Measurements from ENCODE around the gene KRTAP10-5. TPM values are rescaled to one million over a fixed set of nuclear protein-coding genes. Genes with fewer than 3 reads are reported as not detected.
A peak's percentile ranks its signal among the peaks of the same experiment; 100 is the strongest.

The KRTAP10-5 gene
- total RNA-seq, 1 donor: not detected

DNA sequence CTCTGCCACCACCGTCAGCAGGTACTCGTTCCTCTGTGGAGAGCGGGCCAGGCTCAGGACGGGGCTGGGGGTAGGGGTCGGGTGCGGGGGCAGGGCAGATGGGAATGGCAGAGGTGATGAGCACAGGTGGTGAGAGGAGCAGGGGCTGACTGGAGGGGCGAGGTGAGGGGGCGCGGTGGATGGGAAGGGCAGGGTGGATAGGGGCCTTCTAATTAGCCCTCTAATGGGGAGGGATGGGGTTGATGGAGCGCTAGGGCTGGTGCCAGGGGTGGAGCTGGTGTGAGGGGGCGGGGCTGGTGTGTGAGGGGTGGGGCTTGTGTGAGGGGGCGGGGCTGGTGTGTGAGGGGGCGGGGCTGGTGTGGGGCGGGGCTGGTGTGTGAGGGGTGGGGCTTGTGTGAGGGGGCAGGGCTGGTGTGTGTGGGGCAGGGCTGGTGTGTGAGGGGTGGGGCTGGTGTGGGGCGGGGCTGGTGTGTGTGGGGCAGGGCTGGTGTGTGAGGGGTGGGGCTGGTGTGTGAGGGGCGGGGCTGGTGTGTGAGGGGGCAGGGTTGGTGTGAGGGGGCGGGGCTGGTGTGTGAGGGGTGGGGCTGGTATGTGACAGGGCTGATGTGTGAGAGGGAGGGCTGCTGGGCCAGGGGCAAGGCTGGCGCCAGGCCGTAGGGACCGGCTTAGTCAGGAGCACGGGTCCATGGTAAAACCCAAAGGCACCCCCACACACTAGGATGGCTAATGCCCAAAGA is 46.3 kb downstream of the KRTAP10-5 start:
- TF ChIP-seq CTCF (IDR thresholded peaks at IDR 0.05; ENCODE audit: extremely low read depth, low read depth, low read length): no peak
- H3K4me3 ChIP-seq (ENCODE audit: insufficient read depth, low read length): no peak overlapping the region

DNA sequence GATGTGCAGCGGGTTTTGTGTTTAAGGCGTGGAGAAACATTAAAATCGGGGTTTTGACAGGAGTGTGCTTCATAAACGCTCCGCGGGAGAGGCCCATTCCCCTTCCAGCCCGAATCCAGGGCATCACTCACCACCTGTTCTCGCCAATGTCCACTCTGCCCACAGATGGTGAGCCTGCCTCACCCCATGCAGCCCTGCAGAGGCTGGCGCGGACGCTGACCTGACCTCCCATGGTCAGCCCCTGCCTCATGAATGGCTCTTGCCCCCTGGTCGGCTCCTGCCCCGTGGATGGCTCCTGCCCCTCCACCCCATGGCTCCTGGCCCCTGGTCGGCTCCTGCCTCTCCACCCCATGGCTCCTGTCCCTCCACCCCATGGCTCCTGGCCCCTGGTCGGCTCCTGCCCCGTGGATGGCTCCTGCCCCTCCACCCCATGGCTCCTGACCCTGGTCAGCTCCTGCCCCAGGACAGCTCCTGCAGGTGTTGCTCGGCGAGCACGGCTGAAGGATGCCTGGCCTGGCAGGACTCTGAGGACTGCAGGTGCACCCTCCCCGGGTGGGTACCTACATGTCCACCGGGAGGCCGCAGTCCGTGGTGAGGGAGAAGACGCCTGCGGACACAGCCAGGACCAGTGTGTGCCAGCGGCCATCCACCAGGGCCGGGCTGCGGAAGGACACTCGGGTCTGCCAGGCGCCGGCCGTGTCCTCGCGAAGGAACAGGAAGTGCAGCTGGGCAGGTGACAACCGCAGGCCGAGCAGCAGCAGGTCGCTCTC is 47.1 kb downstream of the KRTAP10-5 start:
- H3K36me3 ChIP-seq (ENCODE audit: insufficient read depth, low read length): no peaks in the 10 kb centered on the region
- no peaks in the 10 kb centered on the region for H3K27me3 ChIP-seq (ENCODE audit: insufficient read depth, low read length)
- peak; percentile 76 for DNase-seq (ENCODE audit: insufficient read length, low spot score, missing footprints)
- no peaks in the 10 kb centered on the region for H4K20me1 ChIP-seq (ENCODE audit: insufficient read depth, low read length)
- no peak overlapping the region for H2AFZ ChIP-seq (ENCODE audit: low read length)
- H3K4me3 ChIP-seq (ENCODE audit: insufficient read depth, low read length): no peak overlapping the region
- TF ChIP-seq CTCF (IDR thresholded peaks at IDR 0.05; ENCODE audit: extremely low read depth, low read depth, low read length): no peak
- no peak overlapping the region for H3K27ac ChIP-seq (ENCODE audit: low read depth, low read length)
- H3K79me2 ChIP-seq (ENCODE audit: insufficient read depth, low read length): no peaks in the 10 kb centered on the region
- no peaks in the 10 kb centered on the region for H3K4me1 ChIP-seq (ENCODE audit: insufficient read depth, low read length)
- H3K4me2 ChIP-seq (ENCODE audit: insufficient read depth, low read length): no peak overlapping the region
- H3K9me3 ChIP-seq (ENCODE audit: low read depth, low read length): no peaks in the 10 kb centered on the region

More for the DNA sequence above, 46.3 kb downstream of the KRTAP10-5 start:
- Histone ChIP-seq H4K20me1 (ENCODE audit: insufficient read depth, low read length) (no peaks in the 10 kb centered on the region), H3K9me3 (ENCODE audit: low read depth, low read length) (no peaks in the 10 kb centered on the region), H3K36me3 (ENCODE audit: insufficient read depth, low read length) (no peaks in the 10 kb centered on the region), H3K27ac (ENCODE audit: low read depth, low read length) (no peak overlapping the region), H3K4me2 (ENCODE audit: insufficient read depth, low read length) (no peak overlapping the region), H3K4me1 (ENCODE audit: insufficient read depth, low read length) (no peaks in the 10 kb centered on the region), H3K27me3 (ENCODE audit: insufficient read depth, low read length) (no peaks in the 10 kb centered on the region), H2AFZ (ENCODE audit: low read length) (no peak overlapping the region), H3K79me2 (ENCODE audit: insufficient read depth, low read length) (no peaks in the 10 kb centered on the region)
- peak; percentile 36 for DNase-seq (ENCODE audit: insufficient read length, low spot score, missing footprints)

GRCh38 chr21:44532712-44533111 is 47.7 kb downstream of the KRTAP10-5 start:
- no peak for TF ChIP-seq CTCF (IDR thresholded peaks at IDR 0.05; ENCODE audit: extremely low read depth, low read depth, low read length)
- H2AFZ ChIP-seq (ENCODE audit: low read length): no peak overlapping the region
- no peak overlapping the region for H3K4me3 ChIP-seq (ENCODE audit: insufficient read depth, low read length)
- H3K27me3 ChIP-seq (ENCODE audit: insufficient read depth, low read length): no peaks in the 10 kb centered on the region
- H3K4me1 ChIP-seq (ENCODE audit: insufficient read depth, low read length): no peaks in the 10 kb centered on the region
- no peaks in the 10 kb centered on the region for H3K79me2 ChIP-seq (ENCODE audit: insufficient read depth, low read length)
- peak; percentile 32 for DNase-seq (ENCODE audit: insufficient read length, low spot score, missing footprints)
- no peaks in the 10 kb centered on the region for H4K20me1 ChIP-seq (ENCODE audit: insufficient read depth, low read length)
- no peaks in the 10 kb centered on the region for H3K9me3 ChIP-seq (ENCODE audit: low read depth, low read length)
- no peak overlapping the region for H3K4me2 ChIP-seq (ENCODE audit: insufficient read depth, low read length)
- H3K27ac ChIP-seq (ENCODE audit: low read depth, low read length): no peak overlapping the region
- no peaks in the 10 kb centered on the region for H3K36me3 ChIP-seq (ENCODE audit: insufficient read depth, low read length)
